HepG2 (cell line): ENCODE results near the gene FAM184B. TPM values are rescaled to one million over a fixed set of nuclear protein-coding genes. Genes with fewer than 3 reads are reported as not detected.

Experiments used
- GABPA ChIP-seq, 2 experiments: IDR thresholded peaks; 2 replicates each; pipeline ENCODE4 v1.6.1; 2011 to 2016; ENCODE audit warnings: low read depth in 2 of 2, low read length in 1 of 2, missing biosample characterization in 1 of 2, missing genetic modification characterization in 1 of 2
- IKZF1 ChIP-seq: fragments of 450-650 bp; IDR thresholded peaks from 2 replicates; pipeline ENCODE4 v1.7.1; 2016
- MAF1 ChIP-seq: sonication (generic); formaldehyde crosslinking; IDR thresholded peaks from 2 replicates; pipeline ENCODE4 v1.5.0; 2020; ENCODE audit warnings: missing genetic modification reagents, borderline replicate concordance
- PHF20 ChIP-seq: sonication (generic); formaldehyde crosslinking; IDR thresholded peaks from 2 replicates; pipeline ENCODE4 v1.5.0; 2020; ENCODE audit warnings: mild to moderate bottlenecking, missing genetic modification reagents
- ZNF329 ChIP-seq: sonication (generic); formaldehyde crosslinking; IDR thresholded peaks from 2 replicates; pipeline ENCODE4 v1.9.0; 2021; ENCODE audit warnings: low read depth, mild to moderate bottlenecking, missing genetic modification reagents
- ZNF33A ChIP-seq: sonication (generic); formaldehyde crosslinking; IDR thresholded peaks from 2 replicates; pipeline ENCODE4 v1.5.1; 2020; ENCODE audit warnings: missing genetic modification reagents, mild to moderate bottlenecking, moderate library complexity, borderline replicate concordance
- ZNF407 ChIP-seq: sonication (generic); formaldehyde crosslinking; IDR thresholded peaks from one replicate; pipeline ENCODE4 v1.5.1; 2020; ENCODE audit warnings: mild to moderate bottlenecking, missing genetic modification reagents; ENCODE audit errors: not compliant biosample characterization
- polyA plus RNA-seq, 8 experiments: library from polyadenylated mRNA; depleted of rRNA in 3 of 8; stranded (reverse) in 7 of 8; unstranded in 1 of 8; fragments of >200 nt; fragmentation: Illumina TruSeq in 4 of 8; extraction: Trizol in 4 of 8; gene quantifications; 2 replicates each; pipeline versions ENCODE4 v1.2.1 to v1.2.3, GENCODE V29; 2011 to 2016; ENCODE audit warnings: low read depth in 4 of 8, missing spikeins in 1 of 8, mixed read lengths in 1 of 8; ENCODE audit not compliant: insufficient read depth in 1 of 8
- total RNA-seq, 5 experiments: library from RNA; depleted of rRNA; stranded (reverse); fragments of >200 nt; fragmentation: Illumina TruSeq; extraction: Trizol; gene quantifications; 2 replicates each; pipeline ENCODE4 v1.2.3, GENCODE V29; 2016; ENCODE audit warnings: low read depth in 1 of 5

The FAM184B gene
- total and polyA plus RNA-seq, 2 of the 13 experiments (the other 11 are each of a cell fraction or from before 2014, with no cell fraction given), result not detected

GRCh38 chr4:17701882-17702281 is 79.5 kb downstream of the FAM184B start (continued):
- TF ChIP-seq ZNF407 (CRISPR knock-in tag), result no peak
- no peak for TF ChIP-seq IKZF1
- TF ChIP-seq MAF1 (CRISPR knock-in tag), result no peak
- no peak for TF ChIP-seq ZNF329 (CRISPR knock-in tag)
- TF ChIP-seq GABPA (IDR thresholded peaks at IDR 0.05; ENCODE audit: low read depth, low read length), result no peak
- no peak for TF ChIP-seq GABPA (CRISPR knock-in tag; IDR thresholded peaks at IDR 0.05; ENCODE audit: low read depth)
- no peak for TF ChIP-seq PHF20 (CRISPR knock-in tag)
- TF ChIP-seq ZNF33A (CRISPR knock-in tag), result no peak
